ENCODE data around the gene PSME3IP1.
A peak's percentile ranks its signal among the peaks of the same experiment; 100 is the strongest.

The PSME3IP1 gene

GRCh38 chr16:57144027-57144426 is 41.8 kb downstream of the PSME3IP1 start:
- DNase-seq (ENCODE audit: low read depth), result no peak

GRCh38 chr16:57143149-57143921 is 42.5 kb downstream of the PSME3IP1 start:
- DNase-seq (ENCODE audit: low read depth), result no peak

DNA sequence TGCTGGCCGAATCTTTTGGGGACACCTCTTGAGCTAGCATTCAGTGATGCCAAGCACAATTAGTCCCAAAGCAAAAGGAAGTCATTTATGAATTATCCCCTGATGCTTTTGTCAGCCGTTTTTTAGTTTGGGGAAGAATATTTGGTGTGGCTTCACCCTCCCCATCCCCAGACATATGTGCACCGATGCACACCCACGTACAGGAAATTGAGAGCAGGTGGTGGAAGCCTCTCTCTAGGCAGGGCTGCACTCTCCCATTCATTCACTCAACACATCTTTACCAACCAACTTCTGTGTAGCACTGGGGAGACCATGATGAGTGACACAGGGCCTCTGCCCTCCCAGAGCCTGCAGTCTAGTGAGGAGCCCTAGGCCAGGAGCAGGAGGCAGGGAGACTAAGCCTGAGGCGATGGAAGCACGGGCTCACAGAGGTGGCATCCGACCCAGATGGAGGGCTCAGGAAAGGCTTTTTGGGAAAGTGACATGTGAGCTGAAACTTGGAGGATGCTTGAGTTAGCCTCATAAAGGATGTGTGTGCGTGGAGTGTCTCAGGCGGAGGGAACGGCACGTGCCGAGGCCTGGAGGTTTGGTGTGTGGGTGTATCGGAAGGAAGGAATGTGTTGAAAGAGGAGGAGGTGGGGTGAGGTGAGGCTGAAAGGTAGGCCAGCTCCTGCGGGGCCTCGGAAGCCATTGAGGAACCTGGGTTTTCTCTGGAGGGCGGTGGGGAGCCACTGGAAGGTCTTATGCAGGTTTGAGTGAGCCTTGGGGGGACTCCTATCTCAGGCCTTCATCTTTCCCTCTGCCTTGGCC is 43.8 kb downstream of the PSME3IP1 start:
- DNase-seq (ENCODE audit: low read depth), result no peak

- DNase-seq (ENCODE audit: low read depth), result no peak
Observed at GRCh38 chr16:57140931-57141668, 44.7 kb downstream of the PSME3IP1 start.

GRCh38 chr16:57138281-57138935 is 47.4 kb downstream of the PSME3IP1 start:
- DNase-seq (ENCODE audit: low read depth), result no peak

GRCh38 chr16:57137566-57138273 is 48.1 kb downstream of the PSME3IP1 start:
- DNase-seq (ENCODE audit: low read depth), result no peak

DNA sequence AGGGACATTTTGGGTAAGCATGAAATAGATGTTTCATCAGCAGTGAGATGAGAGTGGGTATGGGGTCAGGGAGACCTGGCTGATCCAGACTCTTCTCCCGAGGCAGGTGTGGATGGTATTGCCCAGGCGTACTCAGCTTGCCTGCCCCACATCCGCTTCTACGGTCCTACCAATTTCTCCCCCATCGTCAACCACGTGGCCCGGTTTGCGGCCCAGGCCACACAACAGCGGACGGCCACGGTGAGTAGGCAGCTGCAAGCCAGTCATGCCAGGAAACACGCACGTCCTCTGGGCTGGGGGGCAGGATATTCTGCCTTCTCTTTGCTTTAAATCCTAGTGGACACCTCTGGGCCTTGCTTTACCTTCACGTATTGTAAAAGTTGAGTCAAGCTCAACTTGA is 48.8 kb downstream of the PSME3IP1 start:
- DNase-seq (ENCODE audit: low read depth), result no peak

DNA sequence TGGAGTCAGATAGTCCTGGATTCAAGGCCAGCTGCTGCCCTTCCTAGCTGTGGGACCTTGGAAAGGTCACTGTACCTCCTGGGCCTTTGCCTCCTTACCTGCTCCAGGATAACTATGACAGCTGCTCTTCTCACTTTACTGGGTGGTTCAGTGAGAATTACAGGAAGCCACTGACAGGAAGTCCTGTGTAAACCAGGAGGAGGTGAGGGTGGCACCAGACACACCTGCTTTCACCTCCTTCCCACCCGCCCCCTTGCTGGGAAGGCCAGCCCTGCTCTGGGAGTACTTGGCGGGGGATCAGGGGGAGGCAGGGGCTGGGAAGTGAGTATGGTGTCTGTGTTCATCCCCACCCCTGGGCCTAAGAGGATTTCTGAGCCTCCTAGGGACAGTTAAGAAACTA is 50.9 kb downstream of the PSME3IP1 start:
- DNase-seq (ENCODE audit: low read depth), result no peak

GRCh38 chr16:57133886-57134285 is 52.0 kb downstream of the PSME3IP1 start:
- DNase-seq (ENCODE audit: low read depth), result no peak

- no peak for DNase-seq (ENCODE audit: low read depth)
Observed at GRCh38 chr16:57133031-57133430, 52.8 kb downstream of the PSME3IP1 start.

- no peak for DNase-seq (ENCODE audit: low read depth)
Observed at GRCh38 chr16:57132470-57132869, 53.4 kb downstream of the PSME3IP1 start.

- DNase-seq (ENCODE audit: low read depth), result no peak
Observed at GRCh38 chr16:57131351-57131970, 54.4 kb downstream of the PSME3IP1 start.

- DNase-seq (ENCODE audit: low read depth), result no peak
Observed at GRCh38 chr16:57130950-57131321, 54.9 kb downstream of the PSME3IP1 start.

DNA sequence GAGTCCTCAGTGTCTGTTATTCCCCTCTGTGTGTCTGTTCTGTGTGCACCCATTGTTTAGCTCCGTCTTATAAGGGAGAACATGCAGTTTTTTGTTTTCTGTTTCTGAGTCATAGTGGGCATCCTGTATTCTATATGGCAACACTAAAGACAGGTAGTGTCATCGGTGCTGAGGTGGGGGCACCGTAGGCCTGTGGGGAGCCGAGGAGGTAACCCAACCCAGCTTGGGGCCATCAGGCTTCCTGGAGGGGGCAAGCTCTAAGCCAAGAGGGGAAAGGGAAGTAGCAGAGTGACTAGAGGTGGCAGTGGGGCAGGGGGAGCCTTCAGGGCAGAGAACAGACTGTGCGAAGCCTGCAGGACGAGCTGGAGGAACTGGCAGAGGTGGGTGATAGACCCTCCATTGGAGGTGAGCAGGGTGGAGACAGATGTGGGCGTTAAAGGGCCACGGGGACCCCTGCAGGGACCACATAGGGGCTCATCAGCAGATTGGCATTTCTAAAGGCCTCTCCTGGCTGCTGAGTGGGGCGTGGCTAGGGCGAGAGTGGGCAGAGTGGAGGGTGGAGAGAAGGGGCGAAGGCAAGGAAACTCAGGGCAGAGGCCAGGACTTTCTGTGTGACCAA is 57.0 kb downstream of the PSME3IP1 start:
- DNase-seq (ENCODE audit: low read depth), result no peak

DNA sequence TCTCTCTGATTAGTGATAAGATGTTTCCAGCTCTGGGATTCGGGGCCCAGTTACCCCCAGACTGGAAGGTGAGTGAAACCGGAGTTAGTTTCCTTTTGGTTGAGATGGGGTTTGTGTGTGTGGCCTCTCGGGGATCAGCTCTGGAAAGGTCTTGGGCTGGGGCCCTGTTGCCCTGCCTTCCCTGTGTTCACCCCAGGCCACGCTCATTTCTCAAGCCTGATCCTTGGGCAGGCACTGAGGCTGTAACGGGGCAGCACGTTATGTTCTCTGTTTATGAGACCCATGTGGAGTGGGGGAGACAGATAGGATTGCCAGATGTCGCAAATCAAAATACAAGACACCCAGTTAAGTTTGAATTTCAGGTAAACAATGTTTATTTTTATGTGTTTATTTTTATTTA is 58.0 kb downstream of the PSME3IP1 start:
- DNase-seq (ENCODE audit: low read depth), result no peak

GRCh38 chr16:57127037-57127763 is 58.6 kb downstream of the PSME3IP1 start:
- DNase-seq (ENCODE audit: low read depth), result peak; percentile 13

DNA sequence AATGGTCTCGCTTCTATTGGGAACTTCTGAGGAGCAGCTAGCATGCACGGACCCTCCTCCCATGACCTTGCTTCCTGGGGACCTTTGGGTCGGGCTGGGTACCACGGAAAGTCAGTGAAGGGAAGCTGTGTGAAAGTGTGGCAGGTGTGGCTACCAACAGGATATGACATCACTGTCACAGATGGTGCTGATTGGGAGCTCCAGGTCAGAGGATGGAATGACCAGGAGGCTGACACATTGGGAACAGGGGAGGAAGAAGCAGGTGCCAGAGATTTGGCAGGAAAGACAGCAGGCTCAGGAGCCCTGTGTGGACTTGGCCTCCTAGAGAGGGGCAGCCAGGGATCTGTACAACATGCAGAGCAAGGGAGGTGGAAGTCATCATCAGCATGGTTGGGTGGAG is 59.4 kb downstream of the PSME3IP1 start:
- no peak for DNase-seq (ENCODE audit: low read depth)

GRCh38 chr16:57125969-57126368 is 59.9 kb downstream of the PSME3IP1 start:
- DNase-seq (ENCODE audit: low read depth), result no peak

DNA sequence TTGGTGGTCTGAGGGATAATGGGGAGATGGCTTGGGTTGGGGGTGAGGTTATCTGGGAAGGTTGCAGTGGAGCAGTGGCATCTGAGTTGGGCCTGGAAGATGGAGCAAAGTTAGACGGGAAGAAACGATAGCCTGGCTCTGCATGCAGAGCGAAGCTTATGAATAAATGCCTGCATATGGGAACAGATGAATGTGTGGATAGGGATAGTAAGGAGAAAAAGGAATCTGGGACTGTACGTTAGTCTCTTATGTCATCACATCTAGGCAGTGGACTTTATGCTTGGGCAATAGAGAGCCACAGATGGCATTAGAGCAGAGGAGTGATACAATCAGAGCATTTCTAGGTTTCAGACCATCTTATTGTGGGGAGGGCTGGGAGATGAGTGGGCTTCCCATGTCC is 60.5 kb downstream of the PSME3IP1 start:
- DNase-seq (ENCODE audit: low read depth), result no peak
